ENCODE measurements around the gene DNPH1. TPM values are rescaled to one million over a fixed set of nuclear protein-coding genes. Genes with fewer than 3 reads are reported as not detected.

The DNPH1 gene
- total RNA-seq, 2 donors from 2014 or later = 94.2 to 119 TPM

GRCh38 chr6:43193929-43194328, 35.4 kb downstream of the DNPH1 start:
- 94 to 96% methylated on average over 5 of the region's 5 CpGs for WGBS, 2 donors
- Histone ChIP-seq H3K4me3 (no peak overlapping the region), H3K4me1 (no peaks in the 10 kb centered on the region), H3K27ac (no peak overlapping the region), H3K36me3 (replicated peaks in 1 of 2; ENCODE audit: insufficient read depth in 1 of 2, low read depth in 2 of 2) (peaks cover 0 to 15% of the 10 kb centered on the region in 2 donors), H3K9me3 (no peaks in the 10 kb centered on the region), H3K27me3 (no peaks in the 10 kb centered on the region)
- no peak for DNase-seq
- ATAC-seq = no peak
- intact Hi-C loops (cut with DNase I) = no loop called here
- TF ChIP-seq POLR2A (IDR thresholded peaks at IDR 0.05) = no peak
- no peak for TF ChIP-seq CTCF (IDR thresholded peaks at IDR 0.05)

GRCh38 chr6:43192911-43193310, 36.4 kb downstream of the DNPH1 start:
- TF ChIP-seq CTCF (IDR thresholded peaks at IDR 0.05) (no peak), POLR2A (IDR thresholded peaks at IDR 0.05) (no peak)
- Histone ChIP-seq H3K4me3 (no peak overlapping the region), H3K4me1 (no peaks in the 10 kb centered on the region), H3K27me3 (no peaks in the 10 kb centered on the region), H3K27ac (no peak overlapping the region), H3K36me3 (replicated peaks in 1 of 2; ENCODE audit: insufficient read depth in 1 of 2, low read depth in 2 of 2) (peaks cover 0 to 11% of the 10 kb centered on the region in 2 donors), H3K9me3 (no peaks in the 10 kb centered on the region)
- 93 to 96% methylated on average over 6 to 9 of the region's 9 CpGs for WGBS, 2 donors
- ATAC-seq (no peak), DNase-seq (no peak)
- intact Hi-C loops (cut with DNase I) = no loop called here

GRCh38 chr6:43189776-43190304, 39.4 kb downstream of the DNPH1 start:
- ATAC-seq (no peak), DNase-seq (no peak)
- WGBS, 2 donors = 77 to 78% methylated on average over 6 of the region's 6 CpGs
- H3K4me3 ChIP-seq = no peak overlapping the region
- no peaks in the 10 kb centered on the region for H3K4me1 ChIP-seq
- TF ChIP-seq CTCF (IDR thresholded peaks at IDR 0.05) = no peak
- no peak for TF ChIP-seq POLR2A (IDR thresholded peaks at IDR 0.05)
- H3K27ac ChIP-seq = no peak overlapping the region
- intact Hi-C loops (cut with DNase I) = no loop called here
- peaks cover 0 to 2% of the 10 kb centered on the region in 2 donors for H3K36me3 ChIP-seq (replicated peaks in 1 of 2; ENCODE audit: insufficient read depth in 1 of 2, low read depth in 2 of 2)
- no peaks in the 10 kb centered on the region for H3K27me3 ChIP-seq
- H3K9me3 ChIP-seq = no peaks in the 10 kb centered on the region

- H3K36me3 ChIP-seq (replicated peaks in 1 of 2; ENCODE audit: insufficient read depth in 1 of 2, low read depth in 2 of 2) = peaks cover 0 to 2% of the 10 kb centered on the region in 2 donors
- 90 to 92% methylated on average over 10 of the region's 10 CpGs for WGBS, 2 donors
- intact Hi-C loops (cut with DNase I) = no loop called here
- no peak for TF ChIP-seq POLR2A (IDR thresholded peaks at IDR 0.05)
- no peak for TF ChIP-seq CTCF (IDR thresholded peaks at IDR 0.05)
- no peak overlapping the region for H3K4me3 ChIP-seq
- no peak for DNase-seq
- no peak for ATAC-seq
- H3K9me3 ChIP-seq = no peaks in the 10 kb centered on the region
- peaks cover 2% of the 10 kb centered on the region for H3K4me1 ChIP-seq
- no peaks in the 10 kb centered on the region for H3K27me3 ChIP-seq
- no peak overlapping the region for H3K27ac ChIP-seq
Measured at GRCh38 chr6:43188426-43188825, 40.9 kb downstream of the DNPH1 start.

- DNase-seq = no peak
- no peak overlapping the region for H3K4me3 ChIP-seq
- ATAC-seq = no peak
- H3K9me3 ChIP-seq = no peaks in the 10 kb centered on the region
- 94 to 98% methylated on average over 5 to 7 of the region's 7 CpGs for WGBS, 2 donors
- no peak overlapping the region for H3K27ac ChIP-seq
- no peaks in the 10 kb centered on the region for H3K27me3 ChIP-seq
- peaks cover 8% of the 10 kb centered on the region for H3K4me1 ChIP-seq
- no peak for TF ChIP-seq CTCF (IDR thresholded peaks at IDR 0.05)
- intact Hi-C loops (cut with DNase I) = no loop called here
- H3K36me3 ChIP-seq (replicated peaks in 1 of 2; ENCODE audit: insufficient read depth in 1 of 2, low read depth in 2 of 2) = peaks cover 0 to 2% of the 10 kb centered on the region in 2 donors
Measured at GRCh38 chr6:43187821-43188220, 41.5 kb downstream of the DNPH1 start.

All from body of pancreas (tissue), 4 donors.